H1 (cell line): ENCODE results near the gene CD84.

ENCODE experiments used
- BACH1 ChIP-seq: IDR thresholded peaks from 2 replicates; pipeline ENCODE4 v1.6.1; 2012; ENCODE audit warnings: low read length, improper control_type of control experiment
- CBX5 ChIP-seq: fragments of 300-800, 300-1000 bp; sonication (generic); IDR thresholded peaks from 2 replicates; pipeline ENCODE4 v1.7.1; 2016; ENCODE audit warnings: antibody characterized with exemption, low read length, low read depth
- CBX8 ChIP-seq: fragments of 300-800, 300-1000 bp; sonication (generic); IDR thresholded peaks from 2 replicates; pipeline ENCODE4 v1.7.1; 2016; ENCODE audit warnings: low read depth, low read length, borderline replicate concordance
- CHD1 ChIP-seq: IDR thresholded peaks from 2 replicates; pipeline ENCODE4 v1.6.1; 2012; ENCODE audit warnings: low read depth, low read length, improper control_type of control experiment
- EGR1 ChIP-seq: IDR thresholded peaks from 2 replicates; pipeline ENCODE4 v1.6.1; 2011; ENCODE audit warnings: low read depth, low read length, borderline replicate concordance
- EP300 ChIP-seq, 2 experiments: IDR thresholded peaks; 1 replicate in 1 of 2; 2 replicates in 1 of 2; pipeline ENCODE4 v1.6.1; 2011 to 2012; ENCODE audit warnings: low read depth in 2 of 2, low read length in 2 of 2, mild to moderate bottlenecking in 2 of 2, borderline replicate concordance in 1 of 2, inconsistent platforms in 1 of 2, moderate library complexity in 1 of 2
- EZH2 ChIP-seq: fragments of 200-600 bp; sonication (generic); IDR thresholded peaks from 2 replicates; pipeline ENCODE4 v1.7.1; 2012; ENCODE audit warnings: low read depth, mild to moderate bottlenecking, moderate library complexity, low read length, inconsistent platforms; ENCODE audit not compliant: severe bottlenecking
- MAX ChIP-seq: IDR thresholded peaks from 2 replicates; pipeline ENCODE4 v1.6.1; 2012; ENCODE audit warnings: inconsistent platforms
- POLR2A ChIP-seq, 2 experiments: IDR thresholded peaks; 1 replicate in 1 of 2; 2 replicates in 1 of 2; pipeline ENCODE4 v1.6.1; 2011; ENCODE audit warnings: low read depth in 2 of 2, low read length in 2 of 2, mild to moderate bottlenecking in 2 of 2; ENCODE audit errors: control extremely low read depth in 1 of 2
- POLR2AphosphoS5 ChIP-seq: IDR thresholded peaks from 2 replicates; pipeline ENCODE4 v1.6.1; 2011; ENCODE audit warnings: low read depth, low read length
- RAD21 ChIP-seq, 2 experiments: IDR thresholded peaks in 1 of 2; conservative IDR thresholded peaks in 1 of 2; 2 replicates each; pipeline ENCODE4 v1.6.1; 2011; ENCODE audit warnings: low read depth in 2 of 2, low read length in 2 of 2, improper control_type of control experiment in 1 of 2, inconsistent platforms in 1 of 2, mild to moderate bottlenecking in 1 of 2, moderate library complexity in 1 of 2
- SP2 ChIP-seq: IDR thresholded peaks from 2 replicates; pipeline ENCODE4 v1.6.1; 2012; ENCODE audit warnings: mild to moderate bottlenecking, low read length, inconsistent platforms
- USF2 ChIP-seq: IDR thresholded peaks from 2 replicates; pipeline ENCODE4 v1.6.1; 2011; ENCODE audit warnings: low read length, improper control_type of control experiment
- TF ChIP-seq, protein P1 (sequence below), 3 experiments: IDR thresholded peaks; 1 replicate in 2 of 3; 2 replicates in 1 of 3; pipeline versions ENCODE4 v1.5.1 to v1.6.1; 2011; ENCODE audit warnings: low read length in 3 of 3, mild to moderate bottlenecking in 3 of 3, inconsistent platforms in 2 of 3, low read depth in 1 of 3, moderate library complexity in 1 of 3; ENCODE audit not compliant: insufficient read depth in 1 of 3; ENCODE audit errors: control extremely low read depth in 1 of 3

- TF ChIP-seq EZH2 (no peak), POLR2A (IDR thresholded peaks at IDR 0.05; ENCODE audit: control extremely low read depth in 1 of 2, low read depth in 2 of 2, low read length in 2 of 2) (no peak), EGR1 (no peak), CBX8 (no peak), BACH1 (no peak), MAX (no peak), EP300 (IDR thresholded peaks at IDR 0.05; ENCODE audit: borderline replicate concordance in 1 of 2, low read depth in 2 of 2, low read length in 2 of 2) (no peak), POLR2AphosphoS5 (no peak), USF2 (no peak), CHD1 (no peak), CBX5 (no peak), SP2 (no peak), RAD21 (IDR thresholded peaks at IDR 0.05 in 1 of 2, conservative IDR thresholded peaks at IDR 0.05 in 1 of 2; ENCODE audit: low read depth in 2 of 2, low read length in 2 of 2) (no peak)
- TF ChIP-seq, protein P1, sequence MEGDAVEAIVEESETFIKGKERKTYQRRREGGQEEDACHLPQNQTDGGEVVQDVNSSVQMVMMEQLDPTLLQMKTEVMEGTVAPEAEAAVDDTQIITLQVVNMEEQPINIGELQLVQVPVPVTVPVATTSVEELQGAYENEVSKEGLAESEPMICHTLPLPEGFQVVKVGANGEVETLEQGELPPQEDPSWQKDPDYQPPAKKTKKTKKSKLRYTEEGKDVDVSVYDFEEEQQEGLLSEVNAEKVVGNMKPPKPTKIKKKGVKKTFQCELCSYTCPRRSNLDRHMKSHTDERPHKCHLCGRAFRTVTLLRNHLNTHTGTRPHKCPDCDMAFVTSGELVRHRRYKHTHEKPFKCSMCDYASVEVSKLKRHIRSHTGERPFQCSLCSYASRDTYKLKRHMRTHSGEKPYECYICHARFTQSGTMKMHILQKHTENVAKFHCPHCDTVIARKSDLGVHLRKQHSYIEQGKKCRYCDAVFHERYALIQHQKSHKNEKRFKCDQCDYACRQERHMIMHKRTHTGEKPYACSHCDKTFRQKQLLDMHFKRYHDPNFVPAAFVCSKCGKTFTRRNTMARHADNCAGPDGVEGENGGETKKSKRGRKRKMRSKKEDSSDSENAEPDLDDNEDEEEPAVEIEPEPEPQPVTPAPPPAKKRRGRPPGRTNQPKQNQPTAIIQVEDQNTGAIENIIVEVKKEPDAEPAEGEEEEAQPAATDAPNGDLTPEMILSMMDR (IDR thresholded peaks at IDR 0.05; ENCODE audit: control extremely low read depth in 1 of 3, insufficient read depth in 1 of 3, low read depth in 1 of 3, low read length in 3 of 3): no peak
These were observed 38.5 kb downstream of the CD84 start for GRCh38 chr1:160540859-160541233.
